Activated CD4-positive, alpha-beta memory T cell treated with anti-CD3 and anti-CD28 coated beads for 36 hours (primary cell): ENCODE measurements around the gene SMAD1. TPM values are rescaled to one million over a fixed set of nuclear protein-coding genes. Genes with fewer than 3 reads are reported as not detected.

ENCODE experiments used
- CTCF ChIA-PET: fragments of 350-600 bp; sonication (Branson Sonifier 250); formaldehyde crosslinking; loops from one replicate; lab custom pipeline; 2021; ENCODE audit warnings: antibody characterized with exemption, inconsistent platforms; lab: Charles Lee
- POLR2A ChIA-PET: fragments of 350-600 bp; sonication (Branson Sonifier 250); formaldehyde crosslinking; loops from one replicate; lab custom pipeline; 2021; ENCODE audit warnings: antibody characterized with exemption; lab: Charles Lee
- DNase-seq: peaks from one replicate; pipeline ENCODE4 v3.0.0-alpha.2; 2020
- H3K27ac Mint-ChIP-seq: one replicate; pipeline ENCODE4 v1.8.0; 2021; ENCODE audit warnings: mixed read lengths
- H3K27me3 Mint-ChIP-seq: one replicate; pipeline ENCODE4 v1.8.0; 2021; ENCODE audit warnings: mixed read lengths
- H3K36me3 Mint-ChIP-seq: one replicate; pipeline ENCODE4 v1.8.0; 2021; ENCODE audit warnings: mixed read lengths
- H3K4me1 Mint-ChIP-seq: one replicate; pipeline ENCODE4 v1.8.0; 2021; ENCODE audit warnings: low read depth, mixed read lengths
- H3K4me3 Mint-ChIP-seq: one replicate; pipeline ENCODE4 v1.8.0; 2021; ENCODE audit warnings: mild to moderate bottlenecking, mixed read lengths
- H3K9me3 Mint-ChIP-seq: one replicate; pipeline ENCODE4 v1.8.0; 2021; ENCODE audit warnings: mixed read lengths
- intact Hi-C: fragments of 100-400 bp; cut with micrococcal nuclease; formaldehyde crosslinking; loops from one replicate; pipeline ENCODE4 v1.15.1; 2023
- total RNA-seq, 2 experiments: library from RNA; stranded (reverse); gene quantifications; one replicate each; pipeline ENCODE4 v1.2.3, GENCODE V29; 2021

SMAD1 gene
- total RNA-seq, 2 experiments from 2014 or later, result 2.8 to 2.9 TPM

- peaks cover 11% of the 10 kb centered on the region for H3K9me3 Mint-ChIP-seq
- H3K4me1 Mint-ChIP-seq, result no peaks in the 10 kb centered on the region
- CTCF ChIA-PET, result no interaction called here
- H3K36me3 Mint-ChIP-seq, result no peaks in the 10 kb centered on the region
- H3K27me3 Mint-ChIP-seq, result no peaks in the 10 kb centered on the region
- no peak overlapping the region for H3K4me3 Mint-ChIP-seq
- intact Hi-C loops, result no loop called here
- POLR2A ChIA-PET, result no interaction called here
- no peak for DNase-seq
- no peak overlapping the region for H3K27ac Mint-ChIP-seq
Measured at GRCh38 chr4:145507636-145508035, 26.0 kb downstream of the SMAD1 start.

DNA sequence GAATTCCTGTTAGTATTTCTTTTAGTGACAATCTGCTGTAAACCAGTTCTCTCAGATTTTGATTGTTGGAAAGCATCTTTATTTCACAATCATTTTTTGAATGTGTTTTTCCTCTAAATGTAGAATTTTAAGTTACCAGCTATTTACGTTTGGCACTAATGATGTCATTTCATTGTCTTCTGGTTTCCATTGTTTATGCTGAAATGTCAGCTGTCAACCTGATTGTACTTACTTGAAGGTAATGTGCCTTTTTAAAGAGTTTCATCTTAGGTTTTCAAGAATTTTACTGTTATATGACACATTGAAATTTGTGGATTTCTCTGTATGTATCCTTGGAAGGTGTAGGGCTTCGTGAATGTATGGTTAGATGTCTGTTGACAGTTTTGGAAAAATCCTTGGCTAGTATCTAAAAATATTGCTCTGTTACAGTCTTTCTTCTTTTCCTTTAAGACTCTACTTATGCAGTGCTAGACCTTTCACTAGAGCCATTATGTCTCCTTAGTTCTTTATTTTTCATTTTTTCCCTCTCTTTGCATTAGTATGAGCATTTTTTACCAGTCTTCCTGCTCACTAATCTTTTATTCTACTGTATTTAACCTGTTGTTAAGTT, 30.4 kb downstream of the SMAD1 start:
- Mint-ChIP-seq H3K4me1 (no peaks in the 10 kb centered on the region), H3K27ac (no peak overlapping the region), H3K36me3 (no peaks in the 10 kb centered on the region), H3K27me3 (peaks cover 2% of the 10 kb centered on the region), H3K4me3 (no peak overlapping the region), H3K9me3 (peaks cover 18% of the 10 kb centered on the region)
- intact Hi-C loops, result no loop called here
- CTCF ChIA-PET, result no interaction called here
- POLR2A ChIA-PET, result no interaction called here
- no peak for DNase-seq

- Mint-ChIP-seq H3K27me3 (peaks cover 2% of the 10 kb centered on the region), H3K36me3 (no peaks in the 10 kb centered on the region), H3K4me1 (no peaks in the 10 kb centered on the region), H3K27ac (no peak overlapping the region), H3K9me3 (peaks cover 18% of the 10 kb centered on the region), H3K4me3 (no peak overlapping the region)
- DNase-seq, result no peak
- intact Hi-C loops, result no loop called here
- POLR2A ChIA-PET, result no interaction called here
- CTCF ChIA-PET, result no interaction called here
Measured at GRCh38 chr4:145513020-145513621, 31.5 kb downstream of the SMAD1 start.

- ChIA-PET CTCF (no interaction called here), POLR2A (no interaction called here)
- Mint-ChIP-seq H3K4me1 (no peaks in the 10 kb centered on the region), H3K27me3 (peaks cover 2% of the 10 kb centered on the region), H3K9me3 (no peaks in the 10 kb centered on the region), H3K36me3 (no peaks in the 10 kb centered on the region), H3K4me3 (no peak overlapping the region), H3K27ac (no peak overlapping the region)
- intact Hi-C loops, result no loop called here
- no peak for DNase-seq
Measured at GRCh38 chr4:145520172-145520571, 38.5 kb downstream of the SMAD1 start.

GRCh38 chr4:145521282-145521681, 39.6 kb downstream of the SMAD1 start:
- Mint-ChIP-seq H3K27ac (no peak overlapping the region), H3K9me3 (no peaks in the 10 kb centered on the region), H3K4me3 (no peak overlapping the region), H3K4me1 (no peaks in the 10 kb centered on the region), H3K27me3 (peaks cover 2% of the 10 kb centered on the region), H3K36me3 (no peaks in the 10 kb centered on the region)
- intact Hi-C loops, result no loop called here
- CTCF ChIA-PET, result interaction anchor here (0.7 kb wide), 1 partner anchor 111 kb away, joined by 3 read pairs; no protein-coding TSS in a partner anchor
- no peak for DNase-seq
- POLR2A ChIA-PET, result no interaction called here

- POLR2A ChIA-PET, result no interaction called here
- no peaks in the 10 kb centered on the region for H3K9me3 Mint-ChIP-seq
- no peaks in the 10 kb centered on the region for H3K4me1 Mint-ChIP-seq
- DNase-seq, result no peak
- no peaks in the 10 kb centered on the region for H3K27me3 Mint-ChIP-seq
- no peak overlapping the region for H3K4me3 Mint-ChIP-seq
- intact Hi-C loops, result no loop called here
- CTCF ChIA-PET, result no interaction called here
- no peak overlapping the region for H3K27ac Mint-ChIP-seq
- H3K36me3 Mint-ChIP-seq, result no peaks in the 10 kb centered on the region
Measured at GRCh38 chr4:145523117-145523516, 41.5 kb downstream of the SMAD1 start.

- H3K36me3 Mint-ChIP-seq, result no peaks in the 10 kb centered on the region
- POLR2A ChIA-PET, result no interaction called here
- no peaks in the 10 kb centered on the region for H3K27me3 Mint-ChIP-seq
- intact Hi-C loops, result no loop called here
- H3K4me3 Mint-ChIP-seq, result no peak overlapping the region
- CTCF ChIA-PET, result interaction anchor here (0.6 kb wide), 1 partner anchor 968 kb away, joined by 4 read pairs; no protein-coding TSS in a partner anchor
- no peaks in the 10 kb centered on the region for H3K9me3 Mint-ChIP-seq
- no peaks in the 10 kb centered on the region for H3K4me1 Mint-ChIP-seq
- H3K27ac Mint-ChIP-seq, result no peak overlapping the region
- DNase-seq, result no peak
Measured at GRCh38 chr4:145524552-145524951, 42.9 kb downstream of the SMAD1 start.

- no peak for DNase-seq
- no peaks in the 10 kb centered on the region for H3K36me3 Mint-ChIP-seq
- no peaks in the 10 kb centered on the region for H3K4me1 Mint-ChIP-seq
- no peak overlapping the region for H3K27ac Mint-ChIP-seq
- intact Hi-C loops, result no loop called here
- ChIA-PET POLR2A (no interaction called here), CTCF (interaction anchor here (0.6 to 1.6 kb wide), 2 partner anchors 32 to 968 kb away, joined by 4 to 5 read pairs; no protein-coding TSS in a partner anchor)
- no peaks in the 10 kb centered on the region for H3K27me3 Mint-ChIP-seq
- H3K9me3 Mint-ChIP-seq, result no peaks in the 10 kb centered on the region
- no peak overlapping the region for H3K4me3 Mint-ChIP-seq
Measured at GRCh38 chr4:145525291-145525740, 43.7 kb downstream of the SMAD1 start.

DNA sequence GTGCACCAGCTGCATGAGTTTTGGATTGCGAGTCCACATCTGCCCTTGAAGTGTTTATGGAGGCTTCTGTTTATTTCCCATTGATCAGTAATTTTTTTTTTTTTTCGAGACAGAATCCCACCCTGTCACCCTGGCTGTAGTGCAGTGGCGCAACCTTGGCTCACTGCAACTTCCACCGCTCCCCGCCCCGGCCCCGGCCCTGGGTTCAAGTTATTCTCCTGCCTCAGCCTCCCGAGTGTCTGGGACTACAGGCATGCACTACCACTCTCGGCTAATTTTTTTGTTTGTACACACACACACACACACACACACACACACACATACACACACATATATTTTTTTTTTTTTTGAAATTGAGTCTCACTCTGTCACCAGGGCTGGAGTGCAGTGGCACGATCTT, 46.1 kb downstream of the SMAD1 start:
- ChIA-PET POLR2A (no interaction called here), CTCF (no interaction called here)
- Mint-ChIP-seq H3K27ac (no peak overlapping the region), H3K4me3 (no peak overlapping the region), H3K4me1 (no peaks in the 10 kb centered on the region), H3K9me3 (no peaks in the 10 kb centered on the region), H3K36me3 (no peaks in the 10 kb centered on the region), H3K27me3 (no peaks in the 10 kb centered on the region)
- intact Hi-C loops, result no loop called here
- DNase-seq, result no peak

GRCh38 chr4:145528601-145529000, 46.9 kb downstream of the SMAD1 start:
- intact Hi-C loops, result no loop called here
- DNase-seq, result no peak
- ChIA-PET CTCF (no interaction called here), POLR2A (no interaction called here)
- no peaks in the 10 kb centered on the region for H3K9me3 Mint-ChIP-seq
- H3K4me1 Mint-ChIP-seq, result no peaks in the 10 kb centered on the region
- no peak overlapping the region for H3K27ac Mint-ChIP-seq
- H3K4me3 Mint-ChIP-seq, result no peak overlapping the region
- no peaks in the 10 kb centered on the region for H3K27me3 Mint-ChIP-seq
- no peaks in the 10 kb centered on the region for H3K36me3 Mint-ChIP-seq

GRCh38 chr4:145530189-145530588, 48.5 kb downstream of the SMAD1 start:
- H3K9me3 Mint-ChIP-seq, result no peaks in the 10 kb centered on the region
- no peak overlapping the region for H3K4me3 Mint-ChIP-seq
- intact Hi-C loops, result no loop called here
- no peaks in the 10 kb centered on the region for H3K4me1 Mint-ChIP-seq
- POLR2A ChIA-PET, result no interaction called here
- CTCF ChIA-PET, result no interaction called here
- no peak overlapping the region for H3K27ac Mint-ChIP-seq
- no peak for DNase-seq
- H3K36me3 Mint-ChIP-seq, result no peaks in the 10 kb centered on the region
- no peaks in the 10 kb centered on the region for H3K27me3 Mint-ChIP-seq

GRCh38 chr4:145530662-145531061, 49.0 kb downstream of the SMAD1 start:
- Mint-ChIP-seq H3K27me3 (peaks cover 2% of the 10 kb centered on the region), H3K36me3 (no peaks in the 10 kb centered on the region), H3K9me3 (no peaks in the 10 kb centered on the region), H3K4me1 (no peaks in the 10 kb centered on the region), H3K4me3 (no peak overlapping the region), H3K27ac (no peak overlapping the region)
- CTCF ChIA-PET, result no interaction called here
- no peak for DNase-seq
- POLR2A ChIA-PET, result no interaction called here
- intact Hi-C loops, result no loop called here

DNA sequence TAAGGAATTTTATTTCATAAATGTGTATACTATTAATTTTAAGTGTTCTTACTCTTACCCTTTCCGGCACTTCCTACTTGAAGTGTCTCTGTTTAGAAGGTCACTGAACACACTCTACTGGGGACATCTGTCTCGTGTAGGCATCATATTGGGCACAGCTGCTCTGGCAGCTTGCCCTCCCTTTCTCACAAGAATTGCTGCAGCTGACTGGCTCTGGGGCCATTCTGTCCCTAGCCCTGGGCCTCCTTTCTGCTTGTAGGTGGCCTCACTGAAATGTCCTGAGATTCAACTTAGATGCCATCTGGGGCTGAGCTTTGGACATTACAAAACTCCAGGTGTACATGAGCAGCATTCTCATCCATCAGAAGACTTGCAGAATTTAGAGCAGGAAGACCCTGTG, 49.6 kb downstream of the SMAD1 start:
- Mint-ChIP-seq H3K27ac (no peak overlapping the region), H3K36me3 (no peaks in the 10 kb centered on the region), H3K9me3 (no peaks in the 10 kb centered on the region), H3K4me3 (no peak overlapping the region), H3K27me3 (peaks cover 2% of the 10 kb centered on the region), H3K4me1 (no peaks in the 10 kb centered on the region)
- no peak for DNase-seq
- intact Hi-C loops, result no loop called here
- POLR2A ChIA-PET, result no interaction called here
- CTCF ChIA-PET, result no interaction called here
